Left ventricle myocardium superior (tissue), 1 donor: ENCODE data around the gene SPATA20. TPM values are rescaled to one million over a fixed set of nuclear protein-coding genes. Genes with fewer than 3 reads are reported as not detected.

Experiments used
- ATAC-seq: fragments of 200-7000 bp; cut with Tn5 transposase; one replicate; pipeline ENCODE4 v1.9.1; 2020; ENCODE audit warnings: mild to moderate bottlenecking, moderate library complexity
- DNase-seq: peaks from one replicate; pipeline ENCODE4 v3.0.0-alpha.2; 2020
- intact Hi-C: fragments of 100-400 bp; cut with micrococcal nuclease; formaldehyde crosslinking; loops from one replicate; pipeline ENCODE4 v1.11.0; 2022
- total RNA-seq: library from RNA; stranded (reverse); fragmentation: NEBNext Ultra II Directional; extraction: Animal tissue kit (Norgen Biotek cat#: 25700); gene quantifications from one replicate; pipeline ENCODE4 v1.2.1, GENCODE V29; 2021
- donor health status: DM: no; HTN: yes; CAD: no; lungs with severe emphysema.

SPATA20 gene
- total RNA-seq, 1 donor from 2014 or later = 68.7 TPM

- intact Hi-C loops = no loop called here
- ATAC-seq (no peak), DNase-seq (no peak)
Measured at GRCh38 chr17:50586421-50587247, 39.7 kb downstream of the SPATA20 start.

GRCh38 chr17:50587571-50587970 lies 40.6 kb downstream of the SPATA20 start:
- intact Hi-C loops = no loop called here
- DNase-seq (no peak), ATAC-seq (no peak)

GRCh38 chr17:50588391-50589049 lies 41.5 kb downstream of the SPATA20 start:
- peak; percentile 59 for DNase-seq
- peak; percentile 13 for ATAC-seq
- intact Hi-C loops = no loop called here

- intact Hi-C loops = no loop called here
- DNase-seq (no peak), ATAC-seq (no peak)
Measured at GRCh38 chr17:50589095-50589705, 42.2 kb downstream of the SPATA20 start.

- DNase-seq (no peak), ATAC-seq (no peak)
- intact Hi-C loops = no loop called here
Measured at GRCh38 chr17:50590946-50591737, 44.2 kb downstream of the SPATA20 start.

GRCh38 chr17:50593321-50593720 lies 46.3 kb downstream of the SPATA20 start:
- peak; percentile 69 for DNase-seq
- ATAC-seq = peak; percentile 73
- intact Hi-C loops = no loop called here

- ATAC-seq = no peak
- intact Hi-C loops = no loop called here
- no peak for DNase-seq
Measured at GRCh38 chr17:50594128-50594823, 47.3 kb downstream of the SPATA20 start.

- DNase-seq (no peak), ATAC-seq (no peak)
- intact Hi-C loops = no loop called here
Measured at GRCh38 chr17:50594892-50595291, 47.9 kb downstream of the SPATA20 start.

GRCh38 chr17:50596191-50597037 lies 49.4 kb downstream of the SPATA20 start:
- intact Hi-C loops = no loop called here
- DNase-seq (no peak), ATAC-seq (no peak)

- intact Hi-C loops = no loop called here
- ATAC-seq = no peak
- no peak for DNase-seq
Measured at GRCh38 chr17:50598487-50598886, 51.5 kb downstream of the SPATA20 start.

- intact Hi-C loops = no loop called here
- ATAC-seq = no peak
- DNase-seq = no peak
Measured at GRCh38 chr17:50599606-50600005, 52.6 kb downstream of the SPATA20 start.

GRCh38 chr17:50601823-50602375 lies 54.9 kb downstream of the SPATA20 start:
- ATAC-seq = peak; percentile 16
- intact Hi-C loops = no loop called here
- DNase-seq = no peak

GRCh38 chr17:50602836-50603235 lies 55.9 kb downstream of the SPATA20 start:
- no peak for ATAC-seq
- intact Hi-C loops = no loop called here
- DNase-seq = no peak

GRCh38 chr17:50603340-50603739 lies 56.4 kb downstream of the SPATA20 start:
- ATAC-seq = no peak

GRCh38 chr17:50604513-50604912 lies 57.5 kb downstream of the SPATA20 start:
- peak; percentile 87 for DNase-seq
- peak; percentile 92 for ATAC-seq
- intact Hi-C loops = no loop called here

More at GRCh38 chr17:50603340-50603739, 56.4 kb downstream of the SPATA20 start:
- no peak for DNase-seq
- intact Hi-C loops = no loop called here

GRCh38 chr17:50605429-50605828 lies 58.5 kb downstream of the SPATA20 start:
- DNase-seq (no peak), ATAC-seq (no peak)
- intact Hi-C loops = no loop called here
